ENCODE results near the gene TLN1.

The TLN1 gene

GRCh38 chr9:35660966-35661415, 71.0 kb downstream of the TLN1 start:
- no peak for DNase-seq

GRCh38 chr9:35659340-35659739, 72.7 kb downstream of the TLN1 start:
- ATAC-seq, result no peak
- DNase-seq, result no peak

More at GRCh38 chr9:35660966-35661415, 71.0 kb downstream of the TLN1 start:
- no peak for ATAC-seq

GRCh38 chr9:35658968-35659220, 73.1 kb downstream of the TLN1 start:
- ATAC-seq (no peak), DNase-seq (no peak)

GRCh38 chr9:35658137-35658967, 73.6 kb downstream of the TLN1 start, which contains the start of gene CCDC107:
Gene CCDC107 (plus strand): TSS chr9:35658292. CDS start chr9:35658380, 88 bp downstream.
- ATAC-seq (peak; percentile 63), DNase-seq (peak; percentile 89)

GRCh38 chr9:35657546-35658136, 74.4 kb downstream of the TLN1 start, which contains the start of gene RMRP:
Gene RMRP (minus strand): TSS chr9:35658019.
- peak; percentile 97 for ATAC-seq

GRCh38 chr9:35656831-35657545, 75.0 kb downstream of the TLN1 start:
- DNase-seq (no peak), ATAC-seq (no peak)

More at GRCh38 chr9:35657546-35658136, 74.4 kb downstream of the TLN1 start, which contains the start of gene RMRP:
- DNase-seq, result peak; percentile 96

- ATAC-seq (no peak), DNase-seq (no peak)
These were observed 75.6 kb downstream of the TLN1 start for GRCh38 chr9:35656348-35656747.

- ATAC-seq (no peak), DNase-seq (no peak)
These were observed 78.4 kb downstream of the TLN1 start for GRCh38 chr9:35653611-35654010.

GRCh38 chr9:35652829-35653209, 79.2 kb downstream of the TLN1 start:
- DNase-seq, result no peak

GRCh38 chr9:35651956-35652828, 79.8 kb downstream of the TLN1 start:
- ATAC-seq, result no peak
- DNase-seq, result no peak

More at GRCh38 chr9:35652829-35653209, 79.2 kb downstream of the TLN1 start:
- ATAC-seq, result no peak

GRCh38 chr9:35650341-35651158, 81.4 kb downstream of the TLN1 start, which contains the start of gene SIT1:
Gene SIT1 (minus strand): TSS chr9:35650931. CDS start chr9:35650853, 78 bp downstream.
- peak; percentile 10 for ATAC-seq
- DNase-seq, result peak; percentile 68

GRCh38 chr9:35649431-35650340, 82.3 kb downstream of the TLN1 start:
- DNase-seq, result peak; percentile 64

More at GRCh38 chr9:35649431-35650340, 82.3 kb downstream of the TLN1 start:
- ATAC-seq, result no peak

Measured in stimulated activated naive CD8-positive, alpha-beta T cell treated with anti-CD3 and anti-CD28 coated beads, Interleukin-15, Interleukin-2, amounts not matched to agents 100 U/mL and 50 U/mL, for 24 hours (primary cell).